ENCODE results near the gene HERC4. TPM values are rescaled to one million over a fixed set of nuclear protein-coding genes. Genes with fewer than 3 reads are reported as not detected.

HERC4 gene
- total RNA-seq, 1 donor from 2014 or later: 74.2 TPM

GRCh38 chr10:68067508-68067907 is 7.6 kb downstream of the HERC4 start:
- Histone ChIP-seq H3F3A (ENCODE audit: low read depth) (no peaks in the 10 kb centered on the region), H3K4me1 (peaks cover 13% of the 10 kb centered on the region), H3K79me2 (ENCODE audit: low read depth) (peaks cover 59% of the 10 kb centered on the region), H3K4me2 (no peak overlapping the region), H3K27ac (no peak overlapping the region), H3K9me3 (ENCODE audit: low read depth) (no peaks in the 10 kb centered on the region), H3K4me3 (no peak overlapping the region), H2AFZ (replicated peaks) (no peak overlapping the region), H3K36me3 (no peaks in the 10 kb centered on the region), H4K20me1 (ENCODE audit: low read depth) (no peaks in the 10 kb centered on the region), H3K9ac (no peak overlapping the region), H3K27me3 (no peaks in the 10 kb centered on the region)
- Mint-ChIP-seq H3K36me3 (peaks cover 14% of the 10 kb centered on the region), H3K27me3 (ENCODE audit: insufficient read depth, low read depth) (no peaks in the 10 kb centered on the region), H3K9me3 (no peaks in the 10 kb centered on the region), H3K4me3 (no peak overlapping the region), H3K4me1 (peaks cover 16% of the 10 kb centered on the region), H3K27ac (no peak overlapping the region)
- DNase-seq (ENCODE audit: low spot score): no peak
- TF ChIP-seq EZH2phosphoT487 (IDR thresholded peaks at IDR 0.05) (no peak), EZH2 (IDR thresholded peaks at IDR 0.05) (no peak), CTCF (IDR thresholded peaks at IDR 0.05) (no peak)

- Mint-ChIP-seq H3K27ac (no peak overlapping the region), H3K27me3 (ENCODE audit: insufficient read depth, low read depth) (no peaks in the 10 kb centered on the region), H3K9me3 (no peaks in the 10 kb centered on the region), H3K4me3 (no peak overlapping the region), H3K4me1 (peaks cover 12% of the 10 kb centered on the region), H3K36me3 (peaks cover 14% of the 10 kb centered on the region)
- H3K9me3 ChIP-seq (ENCODE audit: low read depth): no peaks in the 10 kb centered on the region
- H3K4me1 ChIP-seq: peaks cover 8% of the 10 kb centered on the region
- H3K79me2 ChIP-seq (ENCODE audit: low read depth): peaks cover 55% of the 10 kb centered on the region
- no peak overlapping the region for H3K4me2 ChIP-seq
- DNase-seq (ENCODE audit: low spot score): no peak
- no peak overlapping the region for H2AFZ ChIP-seq (replicated peaks)
- no peaks in the 10 kb centered on the region for H3F3A ChIP-seq (ENCODE audit: low read depth)
- H4K20me1 ChIP-seq (ENCODE audit: low read depth): no peaks in the 10 kb centered on the region
- H3K27me3 ChIP-seq: no peaks in the 10 kb centered on the region
- no peak for TF ChIP-seq CTCF (IDR thresholded peaks at IDR 0.05)
- no peak for TF ChIP-seq EZH2 (IDR thresholded peaks at IDR 0.05)
- no peak for TF ChIP-seq EZH2phosphoT487 (IDR thresholded peaks at IDR 0.05)
- H3K27ac ChIP-seq: no peak overlapping the region
- H3K4me3 ChIP-seq: no peak overlapping the region
- H3K36me3 ChIP-seq: no peaks in the 10 kb centered on the region
- H3K9ac ChIP-seq: no peak overlapping the region
Observed at GRCh38 chr10:68067029-68067428, 8.1 kb downstream of the HERC4 start.

GRCh38 chr10:68053553-68053952 is 21.5 kb downstream of the HERC4 start:
- Histone ChIP-seq H3K36me3 (no peaks in the 10 kb centered on the region), H3K27ac (no peak overlapping the region), H3F3A (ENCODE audit: low read depth) (no peaks in the 10 kb centered on the region), H3K9me3 (ENCODE audit: low read depth) (no peaks in the 10 kb centered on the region), H4K20me1 (ENCODE audit: low read depth) (no peaks in the 10 kb centered on the region), H3K4me1 (peaks cover 6% of the 10 kb centered on the region), H3K4me2 (no peak overlapping the region), H2AFZ (replicated peaks) (no peak overlapping the region), H3K27me3 (no peaks in the 10 kb centered on the region), H3K79me2 (ENCODE audit: low read depth) (peaks cover 2% of the 10 kb centered on the region), H3K9ac (no peak overlapping the region), H3K4me3 (no peak overlapping the region)
- H3K27ac Mint-ChIP-seq: no peak overlapping the region
- no peak overlapping the region for H3K4me3 Mint-ChIP-seq
- H3K4me1 Mint-ChIP-seq: peaks cover 3% of the 10 kb centered on the region
- no peaks in the 10 kb centered on the region for H3K36me3 Mint-ChIP-seq
- TF ChIP-seq EZH2phosphoT487 (IDR thresholded peaks at IDR 0.05) (no peak), CTCF (IDR thresholded peaks at IDR 0.05) (no peak), EZH2 (IDR thresholded peaks at IDR 0.05) (no peak)
- DNase-seq (ENCODE audit: low spot score): no peak
- H3K9me3 Mint-ChIP-seq: no peaks in the 10 kb centered on the region
- H3K27me3 Mint-ChIP-seq (ENCODE audit: insufficient read depth, low read depth): no peaks in the 10 kb centered on the region

Data from neural progenitor cell (in vitro differentiated cells).